Naive thymus-derived CD4-positive, alpha-beta T cell (primary cell): ENCODE data around the gene MUSTN1. TPM values are rescaled to one million over a fixed set of nuclear protein-coding genes. Genes with fewer than 3 reads are reported as not detected.
A peak's percentile ranks its signal among the peaks of the same experiment; 100 is the strongest.

Source experiments
- ATAC-seq: fragments of 150-1000 bp; cut with Tn5 transposase; 2 replicates; pipeline ENCODE4 v1.10.0; 2021; ENCODE audit warnings: mild to moderate bottlenecking, moderate library complexity
- CTCF ChIA-PET: fragments of 350-600 bp; sonication (Branson Sonifier 250); formaldehyde crosslinking; loops from one replicate; lab custom pipeline; 2021; ENCODE audit warnings: antibody characterized with exemption; lab: Charles Lee
- POLR2A ChIA-PET: fragments of 350-600 bp; sonication (Branson Sonifier 250); formaldehyde crosslinking; loops from one replicate; lab custom pipeline; 2021; ENCODE audit warnings: antibody characterized with exemption, inconsistent platforms; lab: Charles Lee
- DNase-seq, 9 donors: peaks; one replicate each; pipeline versions ENCODE4 v3.0.0 to v3.0.0-alpha.2; 2020 to 2022; ENCODE audit warnings: mixed read lengths in 1 of 9
- H3K27ac ChIP-seq: one replicate; pipeline ENCODE4 v1.7.0; 2013; ENCODE audit warnings: mild to moderate bottlenecking, low read depth, low read length, moderate library complexity
- H3K27me3 ChIP-seq, 2 donors: one replicate each; pipeline ENCODE4 v1.7.0; 2013; ENCODE audit warnings: low read length in 2 of 2, mild to moderate bottlenecking in 2 of 2, moderate library complexity in 2 of 2; ENCODE audit not compliant: control insufficient read depth in 2 of 2, insufficient read depth in 2 of 2
- H3K36me3 ChIP-seq, 3 experiments: 1 replicate in 2 of 3; 2 replicates in 1 of 3; pipeline ENCODE4 v1.7.0; 2013; ENCODE audit warnings: low read length in 3 of 3, mild to moderate bottlenecking in 3 of 3, moderate library complexity in 1 of 3; ENCODE audit not compliant: insufficient read depth in 3 of 3, control insufficient read depth in 2 of 3
- H3K4me1 ChIP-seq, 2 donors: one replicate each; pipeline ENCODE4 v1.7.0; 2013; ENCODE audit warnings: low read length in 2 of 2, mild to moderate bottlenecking in 2 of 2, moderate library complexity in 1 of 2; ENCODE audit not compliant: control insufficient read depth in 2 of 2, insufficient read depth in 2 of 2
- H3K4me3 ChIP-seq: 2 replicates; pipeline ENCODE4 v1.7.0; 2013; ENCODE audit warnings: mild to moderate bottlenecking, low read length
- H3K9me3 ChIP-seq, 3 experiments: 1 replicate in 2 of 3; 2 replicates in 1 of 3; pipeline ENCODE4 v1.7.0; 2013; ENCODE audit warnings: low read length in 3 of 3; ENCODE audit not compliant: control insufficient read depth in 2 of 3
- H3K27ac Mint-ChIP-seq, 9 donors: one replicate each; pipeline ENCODE4 v1.8.0; 2020 to 2022; ENCODE audit warnings: mixed read lengths in 9 of 9, mild to moderate bottlenecking in 8 of 9, moderate library complexity in 5 of 9, inconsistent platforms in 2 of 9
- H3K27me3 Mint-ChIP-seq, 5 donors: one replicate each; pipeline ENCODE4 v1.8.0; 2021 to 2022; ENCODE audit warnings: mixed read lengths in 5 of 5, mild to moderate bottlenecking in 1 of 5
- H3K36me3 Mint-ChIP-seq, 5 donors: one replicate each; pipeline ENCODE4 v1.8.0; 2020 to 2022; ENCODE audit warnings: mixed read lengths in 5 of 5, mild to moderate bottlenecking in 3 of 5, inconsistent platforms in 1 of 5
- H3K4me1 Mint-ChIP-seq, 7 donors: one replicate each; pipeline ENCODE4 v1.8.0; 2020 to 2022; ENCODE audit warnings: mixed read lengths in 7 of 7, mild to moderate bottlenecking in 3 of 7, inconsistent platforms in 1 of 7
- H3K4me3 Mint-ChIP-seq, 10 donors: one replicate each; pipeline ENCODE4 v1.8.0; 2020 to 2022; ENCODE audit warnings: mild to moderate bottlenecking in 10 of 10, mixed read lengths in 10 of 10, moderate library complexity in 6 of 10, inconsistent platforms in 2 of 10
- H3K9me3 Mint-ChIP-seq, 11 donors: one replicate each; pipeline ENCODE4 v1.8.0; 2020 to 2022; ENCODE audit warnings: mixed read lengths in 11 of 11, mild to moderate bottlenecking in 4 of 11, inconsistent platforms in 1 of 11, moderate library complexity in 1 of 11
- intact Hi-C, 2 donors: fragments of 100-400 bp; cut with micrococcal nuclease; formaldehyde crosslinking; loops; one replicate each; pipeline ENCODE4 v1.15.1; 2023
- polyA plus RNA-seq, 2 donors: library from polyadenylated mRNA; unstranded; fragments of 300-500 nt; fragmentation: Illumina TruSeq; gene quantifications; one replicate each; pipeline ENCODE4 v1.2.3, GENCODE V29; 2021
- total RNA-seq, 6 experiments: library from RNA in 5 of 6; stranded (reverse) in 5 of 6; gene quantifications; 1 replicate in 5 of 6; 2 replicates in 1 of 6; pipeline ENCODE4 v1.2.3 and lab custom pipeline; 2021 to 2026

MUSTN1 gene
- total RNA-seq (10 to 100 TPM in 1 of 5 experiments, 1 to 10 TPM in 3, under 1 TPM in 1; 0.76 to 10.0 (median 2.6) TPM), polyA plus RNA-seq (not detected), total RNA-seq (lab: John Stamatoyannopoulos, UW) (not detected)

DNA sequence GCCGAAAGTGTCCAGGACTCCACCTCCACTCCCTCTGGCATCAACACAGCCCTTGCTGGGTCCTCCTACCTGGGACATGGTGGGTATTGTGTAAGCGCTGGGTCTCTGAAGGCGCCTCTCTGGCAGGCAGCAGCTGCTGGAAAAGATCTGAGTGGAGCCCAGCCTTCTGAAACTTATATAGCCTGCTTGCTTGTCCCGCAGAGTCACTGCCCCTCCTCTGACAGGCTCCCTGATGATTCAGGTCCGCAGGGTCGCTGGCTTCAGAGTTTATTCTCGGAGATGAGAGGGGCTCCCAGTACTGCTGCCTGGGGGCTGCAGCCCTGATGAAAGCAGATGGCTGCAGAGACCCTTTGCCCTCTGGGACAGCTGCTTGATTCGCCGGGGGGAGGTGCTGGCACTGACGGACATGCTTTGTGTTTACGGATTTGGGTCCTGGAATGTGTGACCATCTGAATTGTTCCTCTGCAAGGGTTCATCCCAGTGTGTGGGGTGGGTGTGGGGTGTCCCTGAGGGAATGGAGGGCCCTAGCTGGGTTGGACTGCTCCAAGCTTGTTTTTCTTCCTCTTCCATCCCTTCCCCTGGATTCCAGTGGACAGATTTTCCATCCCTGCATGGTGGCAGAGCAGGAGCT is at the start of gene MUSTN1:
Gene MUSTN1 (minus strand): TSS at position 149 of the 631 bp plus-strand sequence. CDS start 71 bp downstream, at position 78.
- H3K27me3 ChIP-seq = no peaks in the 10 kb centered on the region
- peaks cover 0 to 21% (median 0%) of the 10 kb centered on the region in 3 experiments for H3K36me3 ChIP-seq
- POLR2A ChIA-PET = no interaction called here
- H3K4me1 Mint-ChIP-seq = peaks cover 9 to 30% (median 24%) of the 10 kb centered on the region in 7 donors
- CTCF ChIA-PET = interaction anchor here (0.7 kb wide), 1 partner anchor 136 kb away, joined by 3 read pairs; no protein-coding TSS in a partner anchor
- no peaks in the 10 kb centered on the region for H3K9me3 Mint-ChIP-seq
- peaks cover 12 to 22% of the 10 kb centered on the region in 2 donors for H3K4me1 ChIP-seq
- H3K27ac ChIP-seq = no peak within 1 kb of the TSS
- peaks cover 0 to 11% (median 3%) of the 10 kb centered on the region in 5 donors for H3K36me3 Mint-ChIP-seq
- no peak within 1 kb of the TSS for H3K4me3 Mint-ChIP-seq
- no peak within 1 kb of the TSS for H3K4me3 ChIP-seq
- H3K27me3 Mint-ChIP-seq = no peaks in the 10 kb centered on the region
- no peaks in the 10 kb centered on the region for H3K9me3 ChIP-seq
- intact Hi-C loops = no loop called here
- H3K27ac Mint-ChIP-seq = no peak within 1 kb of the TSS
- no peak for ATAC-seq
- DNase-seq = no peak

DNA sequence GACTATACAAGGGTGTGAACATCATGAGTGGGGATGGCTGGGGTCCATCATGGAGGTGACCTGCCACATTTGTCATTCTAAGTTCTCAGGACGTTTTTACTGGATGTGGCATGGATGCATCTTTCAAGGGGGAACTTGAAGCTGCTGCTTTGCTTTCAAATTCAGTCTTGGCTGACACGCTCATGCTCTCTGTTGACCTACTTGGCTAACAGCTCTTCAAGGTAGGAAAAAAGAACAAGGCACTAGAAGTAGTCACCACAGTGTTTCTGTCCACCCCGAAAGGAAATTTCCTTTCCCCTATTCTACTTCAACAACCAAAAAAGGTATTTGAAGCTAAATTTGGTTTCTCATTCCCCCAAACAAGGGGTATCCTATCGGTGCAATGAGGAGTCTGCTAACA is 47.6 kb upstream of the MUSTN1 start:
- Histone ChIP-seq H3K4me3 (no peak overlapping the region), H3K9me3 (no peaks in the 10 kb centered on the region), H3K4me1 (no peaks in the 10 kb centered on the region), H3K27me3 (no peaks in the 10 kb centered on the region), H3K27ac (no peak overlapping the region), H3K36me3 (peaks cover 0 to 7% (median 0%) of the 10 kb centered on the region in 3 experiments)
- H3K36me3 Mint-ChIP-seq = peaks cover 16 to 35% (median 25%) of the 10 kb centered on the region in 5 donors
- ChIA-PET POLR2A (no interaction called here), CTCF (interaction anchor here (0.6 kb wide), 1 partner anchor 11 kb away, joined by 4 read pairs; no protein-coding TSS in a partner anchor)
- DNase-seq (no peak), ATAC-seq (no peak)
- H3K27me3 Mint-ChIP-seq = no peaks in the 10 kb centered on the region
- intact Hi-C loops = no loop called here
- H3K27ac Mint-ChIP-seq = no peak overlapping the region
- H3K9me3 Mint-ChIP-seq = peaks cover 0 to 9% (median 0%) of the 10 kb centered on the region in 11 donors
- H3K4me1 Mint-ChIP-seq = peaks cover 0 to 16% (median 7%) of the 10 kb centered on the region in 7 donors
- no peak overlapping the region for H3K4me3 Mint-ChIP-seq

DNA sequence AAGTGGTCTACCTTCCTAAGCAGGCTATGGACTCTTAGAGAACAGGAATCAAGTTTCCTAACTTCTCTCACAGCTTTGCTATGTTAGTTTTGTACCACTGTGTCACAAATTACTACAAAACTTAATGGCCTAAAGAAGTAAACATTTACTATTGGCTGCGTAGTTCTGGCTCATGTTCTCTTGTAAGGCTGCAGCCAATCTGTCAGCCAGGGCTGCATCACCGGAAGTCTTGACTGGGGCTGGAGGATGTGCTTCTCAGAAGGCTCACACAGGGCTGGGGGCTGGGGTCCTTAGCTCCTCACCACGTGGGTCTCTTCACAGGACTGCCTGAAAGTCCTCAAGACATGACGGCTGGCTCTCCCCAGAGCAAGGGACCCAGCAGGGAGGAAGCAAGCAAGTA is 47.1 kb upstream of the MUSTN1 start:
- H3K4me3 ChIP-seq = no peak overlapping the region
- Mint-ChIP-seq H3K9me3 (peaks cover 0 to 9% (median 0%) of the 10 kb centered on the region in 11 donors), H3K27me3 (no peaks in the 10 kb centered on the region), H3K4me1 (peaks cover 0 to 21% (median 8%) of the 10 kb centered on the region in 7 donors), H3K36me3 (peaks cover 16 to 35% (median 24%) of the 10 kb centered on the region in 5 donors), H3K27ac (peak overlapping the region in 2 of 9 donors; percentile 24 to 38), H3K4me3 (no peak overlapping the region)
- ATAC-seq = no peak
- intact Hi-C loops = no loop called here
- H3K27ac ChIP-seq = no peak overlapping the region
- CTCF ChIA-PET = interaction anchor here (0.6 kb wide), 1 partner anchor 11 kb away, joined by 4 read pairs; no protein-coding TSS in a partner anchor
- H3K36me3 ChIP-seq = peaks cover 0 to 7% (median 0%) of the 10 kb centered on the region in 3 experiments
- no peaks in the 10 kb centered on the region for H3K9me3 ChIP-seq
- no peak for DNase-seq
- no peaks in the 10 kb centered on the region for H3K4me1 ChIP-seq
- POLR2A ChIA-PET = interaction anchor here (0.6 kb wide), 1 partner anchor 164 kb away, joined by 5 read pairs; no protein-coding TSS in a partner anchor
- no peaks in the 10 kb centered on the region for H3K27me3 ChIP-seq

DNA sequence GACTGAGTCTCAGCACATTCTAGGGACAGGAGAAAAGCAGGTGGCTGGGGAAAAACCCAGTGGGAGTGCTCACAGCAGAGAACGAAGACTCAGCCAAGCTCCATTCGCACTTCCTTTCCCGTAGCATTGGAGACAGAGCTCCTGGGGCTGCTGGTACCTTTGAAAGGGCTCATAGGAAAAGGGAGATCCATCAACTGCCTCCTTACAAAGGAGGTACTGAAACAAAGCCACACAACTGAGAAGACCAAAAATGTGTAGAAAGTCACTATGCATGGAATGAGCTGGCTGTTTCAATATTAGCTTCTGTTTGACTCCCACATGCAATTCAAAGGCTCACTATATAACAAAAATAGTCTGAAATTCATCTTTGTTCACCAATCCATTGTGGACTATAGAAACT is 45.7 kb upstream of the MUSTN1 start:
- H3K27ac ChIP-seq = no peak overlapping the region
- intact Hi-C loops = no loop called here
- peaks cover 0 to 9% (median 0%) of the 10 kb centered on the region in 11 donors for H3K9me3 Mint-ChIP-seq
- DNase-seq (no peak), ATAC-seq (no peak)
- H3K4me1 ChIP-seq = no peaks in the 10 kb centered on the region
- no peaks in the 10 kb centered on the region for H3K9me3 ChIP-seq
- H3K27me3 Mint-ChIP-seq = no peaks in the 10 kb centered on the region
- peaks cover 0 to 2% (median 0%) of the 10 kb centered on the region in 3 experiments for H3K36me3 ChIP-seq
- ChIA-PET POLR2A (interaction anchor here (0.5 to 0.6 kb wide), 2 partner anchors 100 to 639 kb away, joined by 3 read pairs; no protein-coding TSS in a partner anchor), CTCF (interaction anchor here (0.6 kb wide), 1 partner anchor 35 kb away, joined by 3 read pairs; no protein-coding TSS in a partner anchor)
- no peak overlapping the region for H3K4me3 ChIP-seq
- peak overlapping the region in 1 of 9 donors; percentile 54 for H3K27ac Mint-ChIP-seq
- H3K27me3 ChIP-seq = no peaks in the 10 kb centered on the region
- peak overlapping the region in 1 of 10 donors; percentile 20 for H3K4me3 Mint-ChIP-seq
- H3K36me3 Mint-ChIP-seq = peaks cover 10 to 26% (median 15%) of the 10 kb centered on the region in 5 donors
- peaks cover 6 to 27% (median 16%) of the 10 kb centered on the region in 7 donors for H3K4me1 Mint-ChIP-seq

DNA sequence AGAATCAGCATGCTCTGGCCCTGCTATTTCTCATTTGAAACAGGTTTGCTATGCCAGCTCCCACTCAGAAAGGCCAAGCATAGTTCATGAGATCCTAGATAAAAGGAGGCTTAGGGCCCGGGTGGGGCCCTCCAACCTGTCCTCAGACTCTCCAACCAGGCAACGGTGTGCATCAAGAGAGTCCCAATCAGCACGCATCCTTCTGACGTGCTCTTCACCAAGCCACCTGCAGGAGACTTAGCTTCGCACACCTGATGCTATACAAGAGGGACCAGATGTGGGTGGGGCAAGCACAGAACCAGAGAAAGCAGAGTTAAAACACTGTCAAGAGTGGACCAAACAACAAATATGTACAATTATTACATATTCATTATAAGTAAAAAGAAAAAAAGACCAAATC is 45.2 kb upstream of the MUSTN1 start:
- H3K4me3 Mint-ChIP-seq = no peak overlapping the region
- peaks cover 6 to 22% (median 11%) of the 10 kb centered on the region in 5 donors for H3K36me3 Mint-ChIP-seq
- H3K36me3 ChIP-seq = no peaks in the 10 kb centered on the region
- DNase-seq = no peak
- ChIA-PET POLR2A (no interaction called here), CTCF (no interaction called here)
- H3K4me1 ChIP-seq = no peaks in the 10 kb centered on the region
- H3K27ac ChIP-seq = no peak overlapping the region
- H3K27me3 Mint-ChIP-seq = no peaks in the 10 kb centered on the region
- intact Hi-C loops = no loop called here
- no peak overlapping the region for H3K27ac Mint-ChIP-seq
- H3K9me3 Mint-ChIP-seq = peaks cover 0 to 6% (median 0%) of the 10 kb centered on the region in 11 donors
- no peak overlapping the region for H3K4me3 ChIP-seq
- no peaks in the 10 kb centered on the region for H3K27me3 ChIP-seq
- ATAC-seq = no peak
- H3K4me1 Mint-ChIP-seq = peaks cover 10 to 32% (median 20%) of the 10 kb centered on the region in 7 donors
- no peaks in the 10 kb centered on the region for H3K9me3 ChIP-seq

DNA sequence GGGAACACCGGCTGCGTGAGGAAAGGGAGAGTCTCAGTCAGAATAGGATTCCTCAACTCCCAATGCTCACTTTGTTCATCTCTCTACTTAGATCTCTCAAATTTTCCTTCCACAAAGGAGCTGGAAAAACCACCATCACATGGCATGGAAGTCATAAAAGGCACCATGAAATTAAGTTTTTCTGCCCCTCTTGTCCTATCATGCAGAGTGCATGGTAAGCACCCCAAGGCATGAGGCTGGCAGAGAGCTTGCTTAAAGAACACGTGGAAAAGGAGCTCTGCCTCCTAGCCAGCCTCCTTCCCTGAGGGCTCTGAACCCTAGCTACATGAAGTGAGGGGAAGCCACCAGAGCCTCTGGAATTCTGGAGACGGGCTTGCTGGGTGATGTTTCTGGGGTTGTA is 44.8 kb upstream of the MUSTN1 start:
- Histone ChIP-seq H3K36me3 (no peaks in the 10 kb centered on the region), H3K4me1 (peaks cover 0 to 3% of the 10 kb centered on the region in 2 donors), H3K27ac (no peak overlapping the region), H3K4me3 (no peak overlapping the region), H3K9me3 (no peaks in the 10 kb centered on the region), H3K27me3 (no peaks in the 10 kb centered on the region)
- peaks cover 2 to 17% (median 7%) of the 10 kb centered on the region in 5 donors for H3K36me3 Mint-ChIP-seq
- peaks cover 0 to under 1% (median 0%) of the 10 kb centered on the region in 11 donors for H3K9me3 Mint-ChIP-seq
- H3K4me1 Mint-ChIP-seq = peaks cover 14 to 36% (median 23%) of the 10 kb centered on the region in 7 donors
- H3K27me3 Mint-ChIP-seq = no peaks in the 10 kb centered on the region
- ChIA-PET CTCF (interaction anchor here (0.9 kb wide), 1 partner anchor 14 kb away, joined by 3 read pairs; no protein-coding TSS in a partner anchor), POLR2A (no interaction called here)
- DNase-seq (no peak), ATAC-seq (no peak)
- no peak overlapping the region for H3K27ac Mint-ChIP-seq
- H3K4me3 Mint-ChIP-seq = no peak overlapping the region
- intact Hi-C loops = no loop called here
